ENCODE data around the gene GHRL.
"Not testable (repeated sequence)": the region's sequence is repeated elsewhere in the genome, so short reads cannot be mapped to it uniquely, and the experiment has no call there.

The GHRL gene

GRCh38 chr3:10322352-10322710, 29.6 kb upstream of the GHRL start:
- no peak for DNase-seq

- no peak for DNase-seq
Observed at GRCh38 chr3:10321630-10322351, 29.0 kb upstream of the GHRL start.

GRCh38 chr3:10320320-10320677, 27.6 kb upstream of the GHRL start:
- DNase-seq = no peak

- DNase-seq = no peak
Observed at GRCh38 chr3:10319804-10320203, 27.1 kb upstream of the GHRL start.

- DNase-seq = no peak
Observed at GRCh38 chr3:10319251-10319650, 26.5 kb upstream of the GHRL start.

- DNase-seq = no peak
Observed at GRCh38 chr3:10317961-10318350, 25.2 kb upstream of the GHRL start.

- DNase-seq = no peak
Observed at GRCh38 chr3:10317311-10317960, 24.7 kb upstream of the GHRL start.

GRCh38 chr3:10315771-10316344, 23.1 kb upstream of the GHRL start:
- DNase-seq = no peak

- no peak for DNase-seq
Observed at GRCh38 chr3:10315101-10315500, 22.4 kb upstream of the GHRL start.

- DNase-seq = no peak
Observed at GRCh38 chr3:10312861-10313260, 20.1 kb upstream of the GHRL start.

GRCh38 chr3:10312391-10312790, 19.6 kb upstream of the GHRL start:
- no peak for DNase-seq

GRCh38 chr3:10311710-10312109, 19.0 kb upstream of the GHRL start:
- DNase-seq = no peak

GRCh38 chr3:10310578-10310977, 17.8 kb upstream of the GHRL start:
- DNase-seq = no peak

GRCh38 chr3:10309736-10310135, 17.0 kb upstream of the GHRL start:
- DNase-seq = no peak

GRCh38 chr3:10308678-10309077, 15.9 kb upstream of the GHRL start:
- DNase-seq = no peak

- DNase-seq = no peak
Observed at GRCh38 chr3:10306156-10306555, 13.4 kb upstream of the GHRL start.

- DNase-seq = no peak
Observed at GRCh38 chr3:10305331-10305902, 12.7 kb upstream of the GHRL start.

- DNase-seq = no peak
Observed at GRCh38 chr3:10304905-10305304, 12.2 kb upstream of the GHRL start.

GRCh38 chr3:10303785-10304184, 11.0 kb upstream of the GHRL start:
- no peak for DNase-seq

- DNase-seq = no peak
Observed at GRCh38 chr3:10303105-10303504, 10.4 kb upstream of the GHRL start.

- no peak for DNase-seq
Observed at GRCh38 chr3:10300087-10300486, 7.3 kb upstream of the GHRL start.

- no peak for DNase-seq
Observed at GRCh38 chr3:10299679-10300078, 6.9 kb upstream of the GHRL start.

GRCh38 chr3:10299175-10299574, 6.4 kb upstream of the GHRL start:
- DNase-seq = no peak

- DNase-seq = not testable (repeated sequence)
Observed at GRCh38 chr3:10298064-10298463, 5.3 kb upstream of the GHRL start.

All from NCI-H2081 treated with DMSO at 0.1 percent for 48 hours (cell line).